ENCODE results near the gene PPP2R2D. TPM values are rescaled to one million over a fixed set of nuclear protein-coding genes. Genes with fewer than 3 reads are reported as not detected.

Gene PPP2R2D
- total RNA-seq, 4 donors from 2014 or later = 27.2 to 57.0 (median 44.1) TPM

GRCh38 chr10:131933016-131933695 is 32.3 kb downstream of the PPP2R2D start:
- TF ChIP-seq POLR2AphosphoS5 (IDR thresholded peaks at IDR 0.05) (no peak), POLR2A (IDR thresholded peaks at IDR 0.05) (no peak), EP300 (IDR thresholded peaks at IDR 0.05) (no peak)
- TF ChIP-seq, protein P1, sequence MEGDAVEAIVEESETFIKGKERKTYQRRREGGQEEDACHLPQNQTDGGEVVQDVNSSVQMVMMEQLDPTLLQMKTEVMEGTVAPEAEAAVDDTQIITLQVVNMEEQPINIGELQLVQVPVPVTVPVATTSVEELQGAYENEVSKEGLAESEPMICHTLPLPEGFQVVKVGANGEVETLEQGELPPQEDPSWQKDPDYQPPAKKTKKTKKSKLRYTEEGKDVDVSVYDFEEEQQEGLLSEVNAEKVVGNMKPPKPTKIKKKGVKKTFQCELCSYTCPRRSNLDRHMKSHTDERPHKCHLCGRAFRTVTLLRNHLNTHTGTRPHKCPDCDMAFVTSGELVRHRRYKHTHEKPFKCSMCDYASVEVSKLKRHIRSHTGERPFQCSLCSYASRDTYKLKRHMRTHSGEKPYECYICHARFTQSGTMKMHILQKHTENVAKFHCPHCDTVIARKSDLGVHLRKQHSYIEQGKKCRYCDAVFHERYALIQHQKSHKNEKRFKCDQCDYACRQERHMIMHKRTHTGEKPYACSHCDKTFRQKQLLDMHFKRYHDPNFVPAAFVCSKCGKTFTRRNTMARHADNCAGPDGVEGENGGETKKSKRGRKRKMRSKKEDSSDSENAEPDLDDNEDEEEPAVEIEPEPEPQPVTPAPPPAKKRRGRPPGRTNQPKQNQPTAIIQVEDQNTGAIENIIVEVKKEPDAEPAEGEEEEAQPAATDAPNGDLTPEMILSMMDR (IDR thresholded peaks at IDR 0.05) = no peak
- ATAC-seq = no peak
- Histone ChIP-seq H3K4me3 (no peak overlapping the region), H3K36me3 (peaks cover 0 to 36% of the 10 kb centered on the region in 2 donors), H3K9me3 (no peaks in the 10 kb centered on the region), H3K4me1 (peaks cover 0 to 63% (median 10%) of the 10 kb centered on the region in 3 donors), H3K27me3 (no peaks in the 10 kb centered on the region), H3K27ac (peak overlapping the region in 3 of 4 donors; percentile 14 to 67 (median 57))
- 48 to 63% methylated on average over 7 of the region's 18 CpGs for WGBS, 2 donors (ENCODE audit: low coverage in 1 of 2)

GRCh38 chr10:131933696-131934086 is 32.9 kb downstream of the PPP2R2D start:
- Histone ChIP-seq H3K4me1 (peaks cover 0 to 58% (median 9%) of the 10 kb centered on the region in 3 donors), H3K4me3 (no peak overlapping the region), H3K27ac (peak overlapping the region in 3 of 4 donors; percentile 14 to 67 (median 57)), H3K27me3 (no peaks in the 10 kb centered on the region), H3K36me3 (peaks cover 0 to 41% of the 10 kb centered on the region in 2 donors), H3K9me3 (no peaks in the 10 kb centered on the region)
- 100% methylated on average over 1 of the region's 2 CpGs; no CpG with 5 or more reads in 1 of the 2 donors for WGBS, 2 donors (ENCODE audit: low coverage in 1 of 2)
- TF ChIP-seq POLR2AphosphoS5 (IDR thresholded peaks at IDR 0.05) (no peak), POLR2A (IDR thresholded peaks at IDR 0.05) (no peak), EP300 (IDR thresholded peaks at IDR 0.05) (no peak)
- TF ChIP-seq, protein P1 (IDR thresholded peaks at IDR 0.05) = no peak
- ATAC-seq = no peak

DNA sequence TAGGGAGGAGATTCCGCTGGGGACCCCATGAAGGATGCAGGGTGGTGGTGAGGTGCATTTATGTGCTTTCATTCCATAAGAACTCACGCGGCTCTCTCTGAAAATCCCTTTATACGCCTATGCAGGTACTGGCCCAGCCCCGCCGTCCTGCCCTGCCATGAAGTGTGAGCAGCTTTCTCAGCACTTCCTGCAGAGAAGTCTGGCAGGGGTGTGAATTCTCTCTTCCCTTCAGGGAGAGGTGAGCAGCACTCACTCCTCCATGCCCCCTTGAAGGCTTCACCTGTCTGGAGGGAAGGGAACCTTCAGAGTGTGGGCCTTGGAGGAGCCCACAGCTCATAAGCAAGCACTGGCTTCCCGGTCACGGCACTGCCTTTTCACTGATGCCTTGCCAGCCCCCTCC is 34.0 kb downstream of the PPP2R2D start:
- no peak overlapping the region for H3K27ac ChIP-seq
- H3K4me3 ChIP-seq = no peak overlapping the region
- TF ChIP-seq, protein P1 (IDR thresholded peaks at IDR 0.05) = no peak
- TF ChIP-seq EP300 (IDR thresholded peaks at IDR 0.05) = no peak
- WGBS, 2 donors (ENCODE audit: low coverage in 1 of 2) = 89% methylated on average over 1 of the region's 8 CpGs; no CpG with 5 or more reads in 1 of the 2 donors
- no peak for ATAC-seq
- H3K36me3 ChIP-seq = peaks cover 0 to 49% of the 10 kb centered on the region in 2 donors
- H3K4me1 ChIP-seq = peaks cover 0 to 47% (median 9%) of the 10 kb centered on the region in 3 donors
- H3K9me3 ChIP-seq = no peaks in the 10 kb centered on the region
- H3K27me3 ChIP-seq = no peaks in the 10 kb centered on the region

DNA sequence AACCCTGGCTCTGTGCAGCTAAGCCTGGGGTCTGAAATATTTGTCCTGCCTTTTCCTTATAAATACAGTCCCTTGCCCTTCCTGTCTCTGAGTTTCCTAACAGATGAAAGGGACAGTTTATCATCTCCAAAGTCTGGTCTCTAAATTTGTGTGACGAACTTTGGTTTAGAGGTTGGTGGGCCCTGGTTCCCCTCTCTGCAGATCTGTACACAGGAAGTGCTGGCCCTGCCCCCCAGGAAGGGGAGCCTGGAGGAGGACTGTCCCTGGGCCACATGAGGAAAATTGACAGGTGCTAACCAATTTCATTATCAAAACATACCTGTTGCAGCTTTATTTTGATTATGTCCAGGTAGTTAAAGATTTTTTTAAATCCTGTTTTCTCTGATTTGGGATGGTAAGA is 34.5 kb downstream of the PPP2R2D start:
- H3K36me3 ChIP-seq = peaks cover 0 to 52% of the 10 kb centered on the region in 2 donors
- 30 to 63% methylated on average over 1 of the region's 1 CpG for WGBS, 2 donors (ENCODE audit: low coverage in 1 of 2)
- no peak for TF ChIP-seq POLR2AphosphoS5 (IDR thresholded peaks at IDR 0.05)
- TF ChIP-seq EP300 (IDR thresholded peaks at IDR 0.05) = no peak
- TF ChIP-seq POLR2A (IDR thresholded peaks at IDR 0.05) = no peak
- TF ChIP-seq, protein P1 (IDR thresholded peaks at IDR 0.05) = no peak
- no peak overlapping the region for H3K4me3 ChIP-seq
- no peaks in the 10 kb centered on the region for H3K27me3 ChIP-seq
- ATAC-seq = no peak
- peaks cover 0 to 42% (median 9%) of the 10 kb centered on the region in 3 donors for H3K4me1 ChIP-seq
- H3K27ac ChIP-seq = no peak overlapping the region
- no peaks in the 10 kb centered on the region for H3K9me3 ChIP-seq

DNA sequence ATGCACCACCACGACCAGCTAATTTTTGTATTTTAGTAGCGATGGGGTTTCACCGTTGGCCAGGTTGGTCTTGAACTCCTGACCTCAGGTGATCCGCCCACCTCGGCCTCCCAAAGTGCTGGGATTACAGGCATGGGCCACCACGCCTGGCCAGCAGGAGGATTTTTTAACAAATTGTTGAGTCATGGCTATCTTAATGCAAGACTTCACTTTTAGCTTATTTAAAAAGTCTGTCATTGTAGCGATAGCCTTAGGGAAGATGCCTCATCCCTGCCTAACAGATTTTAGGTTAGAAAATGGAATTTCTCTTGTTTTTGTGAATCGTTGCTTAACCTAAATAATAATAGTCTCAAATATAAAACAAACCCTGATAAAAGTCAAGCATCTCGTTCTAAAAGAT is 35.5 kb downstream of the PPP2R2D start:
- no peak overlapping the region for H3K27ac ChIP-seq
- WGBS, 2 donors (ENCODE audit: low coverage in 1 of 2) = 86 to 97% methylated on average over 6 to 7 of the region's 9 CpGs
- no peak for ATAC-seq
- H3K36me3 ChIP-seq = peaks cover 0 to 63% of the 10 kb centered on the region in 2 donors
- no peaks in the 10 kb centered on the region for H3K27me3 ChIP-seq
- H3K9me3 ChIP-seq = no peaks in the 10 kb centered on the region
- TF ChIP-seq EP300 (IDR thresholded peaks at IDR 0.05) = no peak
- H3K4me3 ChIP-seq = no peak overlapping the region
- peaks cover 0 to 32% (median 4%) of the 10 kb centered on the region in 3 donors for H3K4me1 ChIP-seq
